ENCODE results near the gene SLC6A19.

SLC6A19 gene

DNA sequence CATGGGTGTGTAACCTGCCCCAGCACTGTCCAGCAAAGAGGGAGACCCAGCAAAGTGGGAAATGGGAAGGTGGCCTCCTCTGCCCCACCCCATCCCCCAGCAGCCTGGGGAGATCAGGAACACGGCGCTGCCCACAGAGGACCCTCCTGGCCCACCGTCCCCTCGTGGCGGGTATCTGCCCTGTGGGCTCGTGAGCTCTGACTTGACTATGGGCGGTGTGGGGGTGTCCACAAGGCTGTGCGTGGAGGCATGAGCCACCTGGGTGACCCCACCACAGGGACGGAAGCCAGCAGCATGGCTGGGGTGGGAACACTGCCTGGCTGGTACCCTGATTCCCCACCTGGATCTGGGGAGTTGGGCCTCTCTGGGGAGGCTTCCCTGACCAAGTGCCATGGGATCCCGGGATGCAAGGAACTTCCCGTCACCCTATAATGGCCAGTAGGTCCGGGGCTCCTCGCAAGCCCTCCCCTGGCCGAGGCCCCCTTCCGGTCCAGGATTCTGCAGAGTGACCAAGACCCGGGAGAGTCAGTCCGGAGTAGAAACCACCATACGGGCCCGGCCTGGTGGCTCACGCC lies 29.3 kb upstream of the SLC6A19 start:
- H3K4me3 ChIP-seq (ENCODE audit: low read length): no peak overlapping the region
- DNase-seq (ENCODE audit: low read depth): no peak
- TF ChIP-seq, protein P1, sequence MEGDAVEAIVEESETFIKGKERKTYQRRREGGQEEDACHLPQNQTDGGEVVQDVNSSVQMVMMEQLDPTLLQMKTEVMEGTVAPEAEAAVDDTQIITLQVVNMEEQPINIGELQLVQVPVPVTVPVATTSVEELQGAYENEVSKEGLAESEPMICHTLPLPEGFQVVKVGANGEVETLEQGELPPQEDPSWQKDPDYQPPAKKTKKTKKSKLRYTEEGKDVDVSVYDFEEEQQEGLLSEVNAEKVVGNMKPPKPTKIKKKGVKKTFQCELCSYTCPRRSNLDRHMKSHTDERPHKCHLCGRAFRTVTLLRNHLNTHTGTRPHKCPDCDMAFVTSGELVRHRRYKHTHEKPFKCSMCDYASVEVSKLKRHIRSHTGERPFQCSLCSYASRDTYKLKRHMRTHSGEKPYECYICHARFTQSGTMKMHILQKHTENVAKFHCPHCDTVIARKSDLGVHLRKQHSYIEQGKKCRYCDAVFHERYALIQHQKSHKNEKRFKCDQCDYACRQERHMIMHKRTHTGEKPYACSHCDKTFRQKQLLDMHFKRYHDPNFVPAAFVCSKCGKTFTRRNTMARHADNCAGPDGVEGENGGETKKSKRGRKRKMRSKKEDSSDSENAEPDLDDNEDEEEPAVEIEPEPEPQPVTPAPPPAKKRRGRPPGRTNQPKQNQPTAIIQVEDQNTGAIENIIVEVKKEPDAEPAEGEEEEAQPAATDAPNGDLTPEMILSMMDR (conservative IDR thresholded peaks at IDR 0.05; ENCODE audit: low read length): no peak

DNA sequence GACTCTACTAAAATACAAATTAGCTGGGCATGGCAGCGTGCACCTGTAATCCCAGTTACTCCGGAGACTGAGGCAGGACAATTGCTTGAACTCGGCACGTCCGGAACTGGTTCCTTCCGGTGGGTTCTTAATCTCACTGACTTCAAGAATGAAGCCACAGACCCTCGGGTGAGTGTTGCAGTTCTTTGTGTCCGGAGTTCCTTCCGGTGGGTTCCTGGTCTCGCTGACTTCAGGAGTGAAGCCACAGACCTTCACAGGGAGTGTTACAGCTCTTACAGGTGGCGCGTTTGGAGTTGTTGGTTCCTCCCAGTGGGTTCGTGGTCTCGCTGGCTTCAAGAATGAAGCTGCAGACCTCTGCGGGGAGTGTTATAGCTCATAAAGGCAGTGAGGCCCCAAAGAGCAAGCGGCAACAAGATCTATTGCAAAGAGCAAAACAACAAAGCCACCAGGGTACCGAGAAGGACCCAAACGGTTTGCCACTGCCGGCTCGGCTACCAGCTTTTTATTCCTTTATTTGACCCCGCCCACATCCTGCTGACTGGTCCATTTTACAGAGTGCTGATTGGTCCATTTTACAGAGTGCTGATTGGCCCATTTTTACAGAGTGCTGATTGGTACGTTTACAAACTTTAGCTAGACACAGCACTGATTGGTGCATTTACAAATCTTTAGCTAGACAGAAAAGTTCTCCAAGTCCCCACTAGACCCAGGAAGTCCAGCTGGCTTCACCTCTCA lies 28.6 kb upstream of the SLC6A19 start:
- H3K4me3 ChIP-seq (ENCODE audit: low read length): no peak overlapping the region
- no peak for DNase-seq (ENCODE audit: low read depth)

DNA sequence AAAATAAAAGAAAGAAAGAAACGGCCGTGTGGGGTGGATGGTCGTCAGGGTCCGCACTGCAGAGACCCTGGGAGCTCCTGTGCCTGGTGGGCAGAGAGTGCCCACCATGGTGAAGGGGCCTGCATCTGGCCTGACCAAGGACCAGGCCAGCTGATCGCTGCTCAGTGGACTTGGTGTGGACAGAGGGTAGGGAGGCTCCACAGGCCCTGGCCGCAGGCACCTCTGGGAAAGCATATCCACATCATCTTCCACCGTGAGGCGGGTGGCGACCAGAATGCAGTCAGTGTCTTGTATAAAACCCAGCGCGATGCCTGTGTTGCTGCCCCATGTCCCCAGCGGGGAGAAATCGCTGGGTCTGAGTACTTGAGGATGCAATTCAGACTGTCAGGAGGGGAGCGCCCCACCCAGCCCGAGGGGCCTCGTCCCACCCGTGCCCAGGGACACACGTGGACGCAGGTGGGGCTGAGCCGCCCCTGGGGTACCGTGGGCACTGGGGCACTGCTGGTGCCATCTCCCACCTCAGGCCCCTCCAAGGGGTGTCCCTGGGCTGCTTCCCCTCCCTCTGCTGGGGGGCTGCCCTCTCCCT lies 27.8 kb upstream of the SLC6A19 start:
- no peak for DNase-seq (ENCODE audit: low read depth)
- H3K4me3 ChIP-seq (ENCODE audit: low read length): no peak overlapping the region
- TF ChIP-seq, protein P1 (conservative IDR thresholded peaks at IDR 0.05; ENCODE audit: low read length): no peak

More for the DNA sequence above, 28.6 kb upstream of the SLC6A19 start:
- TF ChIP-seq, protein P1 (conservative IDR thresholded peaks at IDR 0.05; ENCODE audit: low read length): no peak

DNA sequence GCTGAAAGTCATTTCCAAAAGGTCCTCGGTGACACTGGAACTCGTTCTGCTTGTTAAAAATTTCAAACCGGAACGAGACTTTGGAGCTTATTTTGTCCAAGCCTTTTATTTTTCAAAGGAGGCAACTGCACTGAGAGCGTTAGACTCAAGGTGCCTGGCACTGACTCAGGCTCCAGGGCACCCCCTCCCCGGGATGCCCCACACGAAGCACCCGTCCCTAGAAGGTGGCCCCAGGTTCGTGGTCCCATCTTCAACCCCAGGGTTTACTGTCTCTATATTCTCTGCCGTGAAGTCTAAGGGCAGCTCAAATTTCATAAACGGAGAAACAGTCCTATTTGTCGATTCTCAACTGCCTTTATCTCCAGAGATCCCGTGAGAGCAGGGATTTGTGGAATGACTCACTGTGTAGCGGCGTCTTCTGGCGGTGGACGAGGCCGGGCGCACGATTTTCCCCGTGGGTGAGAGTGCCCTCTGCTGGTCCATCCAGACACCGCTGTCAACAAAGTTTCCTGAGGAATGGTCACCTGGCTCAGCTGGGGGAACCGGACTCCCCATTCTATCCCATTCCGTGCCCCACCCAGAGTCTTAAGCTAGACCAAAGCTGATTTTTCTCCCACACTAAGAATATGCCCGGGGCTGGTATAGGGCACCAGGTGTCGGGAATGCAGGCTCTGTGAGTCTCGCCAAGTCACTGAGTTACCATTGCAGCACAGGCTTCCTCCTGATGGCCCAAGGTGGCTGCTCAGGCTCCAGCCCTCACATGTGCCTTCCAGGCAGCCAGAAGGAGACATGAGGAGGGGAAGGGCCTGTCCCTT lies 27.1 kb upstream of the SLC6A19 start:
- TF ChIP-seq, protein P1 (conservative IDR thresholded peaks at IDR 0.05; ENCODE audit: low read length): peak; percentile 74
- DNase-seq (ENCODE audit: low read depth): peak; percentile 68
- H3K4me3 ChIP-seq (ENCODE audit: low read length): no peak overlapping the region

DNA sequence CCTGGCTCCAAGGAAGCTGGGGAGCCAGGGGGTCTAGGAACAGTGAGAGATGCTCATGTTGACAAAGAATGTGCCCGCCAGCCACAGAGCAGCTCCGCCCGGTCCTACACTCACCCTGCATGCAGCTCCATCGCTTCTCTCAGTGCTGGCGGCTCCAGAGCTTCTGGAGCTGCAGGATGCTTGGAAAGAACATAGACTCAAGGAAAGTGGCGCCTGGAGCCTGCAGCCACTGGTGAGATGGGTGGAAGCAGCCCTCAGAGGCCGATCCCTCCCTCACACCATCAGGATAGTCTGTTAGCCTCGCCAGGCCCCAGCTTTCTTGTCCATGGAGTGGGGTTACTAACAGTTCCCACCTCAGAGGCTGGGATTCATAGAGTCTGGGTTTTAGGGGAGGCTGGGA lies 26.4 kb upstream of the SLC6A19 start:
- no peak overlapping the region for H3K4me3 ChIP-seq (ENCODE audit: low read length)
- DNase-seq (ENCODE audit: low read depth): no peak
- TF ChIP-seq, protein P1 (conservative IDR thresholded peaks at IDR 0.05; ENCODE audit: low read length): no peak

DNA sequence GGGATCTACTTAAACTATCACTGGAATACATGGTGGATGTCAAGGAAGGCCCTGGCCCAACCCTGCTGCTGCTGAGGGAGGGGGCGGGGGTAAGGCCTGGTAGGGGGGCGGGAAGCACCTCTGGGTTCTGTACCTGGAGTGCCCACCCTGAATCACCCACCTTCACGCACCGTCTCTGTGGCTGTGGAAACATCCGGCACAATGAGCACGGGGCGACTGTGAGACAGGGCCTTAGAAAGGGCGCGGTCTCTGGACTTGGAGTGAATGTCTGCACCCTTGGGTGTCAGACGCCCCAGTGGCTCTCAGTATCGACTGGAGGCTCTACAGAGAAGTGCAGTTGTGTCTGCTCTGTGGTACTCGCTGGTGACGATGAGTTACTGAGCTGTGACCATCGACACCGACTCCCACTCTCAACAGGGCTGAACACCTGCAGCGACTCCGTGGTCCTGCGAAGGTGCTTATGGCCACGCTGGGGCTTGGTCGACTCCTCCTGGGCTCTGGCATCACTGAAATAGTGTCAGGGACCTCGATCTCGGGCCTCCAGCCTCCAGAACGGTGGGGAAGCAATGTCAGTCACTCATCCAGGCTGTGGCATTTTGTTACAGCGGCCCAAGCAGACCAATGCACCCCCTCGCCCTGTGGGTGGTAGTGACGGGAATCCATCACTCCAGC lies 25.5 kb upstream of the SLC6A19 start:
- no peak overlapping the region for H3K4me3 ChIP-seq (ENCODE audit: low read length)
- DNase-seq (ENCODE audit: low read depth): no peak
- TF ChIP-seq, protein P1 (conservative IDR thresholded peaks at IDR 0.05; ENCODE audit: low read length): no peak
